Measurements from ENCODE around the gene BMPR1A. TPM values are rescaled to one million over a fixed set of nuclear protein-coding genes. Genes with fewer than 3 reads are reported as not detected.

Gene BMPR1A
- total and polyA plus RNA-seq, 2 experiments from 2014 or later, result 14.2 to 82.5 TPM

DNA sequence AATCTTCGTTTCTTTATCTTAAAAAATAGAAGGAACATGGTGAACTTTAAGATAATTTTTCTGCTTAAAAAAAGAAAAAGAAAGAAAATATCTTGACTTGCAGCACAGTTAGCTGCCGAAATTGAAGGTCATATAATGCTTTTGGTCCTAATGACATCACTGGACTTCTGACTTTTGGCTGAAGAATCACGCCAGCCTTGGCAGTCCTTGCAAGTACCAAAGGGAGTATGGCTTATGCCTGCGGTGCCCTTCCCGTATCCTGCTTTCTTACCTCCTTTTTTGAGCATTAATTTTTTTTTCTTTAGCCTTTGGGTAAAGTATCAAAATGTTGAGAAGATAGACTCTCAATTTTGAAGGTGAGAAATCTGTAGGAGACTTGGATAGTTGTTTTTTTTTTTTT is 7.0 kb downstream of the BMPR1A start (continued):
- TF ChIP-seq, protein P1, sequence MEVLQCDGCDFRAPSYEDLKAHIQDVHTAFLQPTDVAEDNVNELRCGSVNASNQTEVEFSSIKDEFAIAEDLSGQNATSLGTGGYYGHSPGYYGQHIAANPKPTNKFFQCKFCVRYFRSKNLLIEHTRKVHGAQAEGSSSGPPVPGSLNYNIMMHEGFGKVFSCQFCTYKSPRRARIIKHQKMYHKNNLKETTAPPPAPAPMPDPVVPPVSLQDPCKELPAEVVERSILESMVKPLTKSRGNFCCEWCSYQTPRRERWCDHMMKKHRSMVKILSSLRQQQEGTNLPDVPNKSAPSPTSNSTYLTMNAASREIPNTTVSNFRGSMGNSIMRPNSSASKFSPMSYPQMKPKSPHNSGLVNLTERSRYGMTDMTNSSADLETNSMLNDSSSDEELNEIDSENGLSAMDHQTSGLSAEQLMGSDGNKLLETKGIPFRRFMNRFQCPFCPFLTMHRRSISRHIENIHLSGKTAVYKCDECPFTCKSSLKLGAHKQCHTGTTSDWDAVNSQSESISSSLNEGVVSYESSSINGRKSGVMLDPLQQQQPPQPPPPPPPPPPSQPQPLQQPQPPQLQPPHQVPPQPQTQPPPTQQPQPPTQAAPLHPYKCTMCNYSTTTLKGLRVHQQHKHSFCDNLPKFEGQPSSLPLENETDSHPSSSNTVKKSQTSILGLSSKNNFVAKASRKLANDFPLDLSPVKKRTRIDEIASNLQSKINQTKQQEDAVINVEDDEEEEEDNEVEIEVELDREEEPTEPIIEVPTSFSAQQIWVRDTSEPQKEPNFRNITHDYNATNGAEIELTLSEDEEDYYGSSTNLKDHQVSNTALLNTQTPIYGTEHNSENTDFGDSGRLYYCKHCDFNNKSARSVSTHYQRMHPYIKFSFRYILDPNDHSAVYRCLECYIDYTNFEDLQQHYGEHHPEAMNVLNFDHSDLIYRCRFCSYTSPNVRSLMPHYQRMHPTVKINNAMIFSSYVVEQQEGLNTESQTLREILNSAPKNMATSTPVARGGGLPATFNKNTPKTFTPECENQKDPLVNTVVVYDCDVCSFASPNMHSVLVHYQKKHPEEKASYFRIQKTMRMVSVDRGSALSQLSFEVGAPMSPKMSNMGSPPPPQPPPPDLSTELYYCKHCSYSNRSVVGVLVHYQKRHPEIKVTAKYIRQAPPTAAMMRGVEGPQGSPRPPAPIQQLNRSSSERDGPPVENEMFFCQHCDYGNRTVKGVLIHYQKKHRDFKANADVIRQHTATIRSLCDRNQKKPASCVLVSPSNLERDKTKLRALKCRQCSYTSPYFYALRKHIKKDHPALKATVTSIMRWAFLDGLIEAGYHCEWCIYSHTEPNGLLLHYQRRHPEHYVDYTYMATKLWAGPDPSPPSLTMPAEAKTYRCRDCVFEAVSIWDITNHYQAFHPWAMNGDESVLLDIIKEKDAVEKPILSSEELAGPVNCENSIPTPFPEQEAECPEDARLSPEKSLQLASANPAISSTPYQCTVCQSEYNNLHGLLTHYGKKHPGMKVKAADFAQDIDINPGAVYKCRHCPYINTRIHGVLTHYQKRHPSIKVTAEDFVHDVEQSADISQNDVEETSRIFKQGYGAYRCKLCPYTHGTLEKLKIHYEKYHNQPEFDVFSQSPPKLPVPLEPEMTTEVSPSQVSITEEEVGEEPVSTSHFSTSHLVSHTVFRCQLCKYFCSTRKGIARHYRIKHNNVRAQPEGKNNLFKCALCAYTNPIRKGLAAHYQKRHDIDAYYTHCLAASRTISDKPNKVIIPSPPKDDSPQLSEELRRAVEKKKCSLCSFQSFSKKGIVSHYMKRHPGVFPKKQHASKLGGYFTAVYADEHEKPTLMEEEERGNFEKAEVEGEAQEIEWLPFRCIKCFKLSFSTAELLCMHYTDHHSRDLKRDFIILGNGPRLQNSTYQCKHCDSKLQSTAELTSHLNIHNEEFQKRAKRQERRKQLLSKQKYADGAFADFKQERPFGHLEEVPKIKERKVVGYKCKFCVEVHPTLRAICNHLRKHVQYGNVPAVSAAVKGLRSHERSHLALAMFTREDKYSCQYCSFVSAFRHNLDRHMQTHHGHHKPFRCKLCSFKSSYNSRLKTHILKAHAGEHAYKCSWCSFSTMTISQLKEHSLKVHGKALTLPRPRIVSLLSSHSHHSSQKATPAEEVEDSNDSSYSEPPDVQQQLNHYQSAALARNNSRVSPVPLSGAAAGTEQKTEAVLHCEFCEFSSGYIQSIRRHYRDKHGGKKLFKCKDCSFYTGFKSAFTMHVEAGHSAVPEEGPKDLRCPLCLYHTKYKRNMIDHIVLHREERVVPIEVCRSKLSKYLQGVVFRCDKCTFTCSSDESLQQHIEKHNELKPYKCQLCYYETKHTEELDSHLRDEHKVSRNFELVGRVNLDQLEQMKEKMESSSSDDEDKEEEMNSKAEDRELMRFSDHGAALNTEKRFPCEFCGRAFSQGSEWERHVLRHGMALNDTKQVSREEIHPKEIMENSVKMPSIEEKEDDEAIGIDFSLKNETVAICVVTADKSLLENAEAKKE (CRISPR knock-in tag; IDR thresholded peaks at IDR 0.05), result no peak
- no peak for TF ChIP-seq NANOG (IDR thresholded peaks at IDR 0.05; ENCODE audit: borderline replicate concordance)
- no peak for TF ChIP-seq ZNF114 (CRISPR knock-in tag; IDR thresholded peaks at IDR 0.05)
- no peak for TF ChIP-seq EZH2phosphoT487 (IDR thresholded peaks at IDR 0.05; ENCODE audit: unreplicated experiment)

DNA sequence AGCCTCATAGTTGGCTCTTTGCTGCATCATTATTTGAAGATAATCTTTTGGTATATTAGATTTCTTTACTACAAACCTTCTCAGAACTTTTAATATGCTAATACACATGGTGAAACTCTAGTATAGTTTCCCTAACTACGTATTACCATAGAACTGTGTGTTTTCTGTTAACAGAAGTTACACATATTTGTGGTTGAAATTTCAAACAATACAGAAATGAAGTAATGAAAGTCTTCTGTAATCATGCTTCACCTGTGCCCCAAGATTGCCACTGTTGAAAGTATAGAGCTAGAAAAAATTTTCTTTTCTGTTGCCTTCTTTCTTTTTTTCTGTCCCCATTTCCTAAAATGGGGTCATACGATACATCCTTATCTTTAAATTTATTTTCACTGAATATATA is 9.1 kb downstream of the BMPR1A start:
- no peaks in the 10 kb centered on the region for H3K27me3 ChIP-seq (ENCODE audit: insufficient read depth)
- H3K79me2 ChIP-seq (replicated peaks; ENCODE audit: insufficient read depth), result peaks cover 100% of the 10 kb centered on the region
- H3K9me3 Mint-ChIP-seq, result no peaks in the 10 kb centered on the region
- H3K4me1 ChIP-seq (ENCODE audit: insufficient read depth), result peaks cover 77% of the 10 kb centered on the region
- peak overlapping the region; percentile 18; the same call in 1 of the 2 replicates for H3K27ac ChIP-seq (ENCODE audit: low read depth)
- no peak overlapping the region for H3K4me2 ChIP-seq
- no peaks in the 10 kb centered on the region for H3K36me3 Mint-ChIP-seq (ENCODE audit: low read depth)
- H3K27ac Mint-ChIP-seq, result no peak overlapping the region; the same call in 1 of the 2 replicates
- no peak overlapping the region for H3K4me3 Mint-ChIP-seq
- no peaks in the 10 kb centered on the region for H3K36me3 ChIP-seq (ENCODE audit: insufficient read depth)
- ATAC-seq (no peak), DNase-seq (ENCODE audit: low spot score) (no peak)
- no peak overlapping the region for H3K4me3 ChIP-seq
- H2AFZ ChIP-seq, result no peak overlapping the region
- H3K4me1 Mint-ChIP-seq, result peaks cover 66% of the 10 kb centered on the region
- no peaks in the 10 kb centered on the region for H3K9me2 ChIP-seq (ENCODE audit: insufficient read depth)
- H4K20me1 ChIP-seq (replicated peaks; ENCODE audit: insufficient read depth), result peaks cover 72% of the 10 kb centered on the region
- no peaks in the 10 kb centered on the region for H3K27me3 Mint-ChIP-seq (ENCODE audit: insufficient read depth, low read depth, poor library complexity)
- no peaks in the 10 kb centered on the region for H3F3A ChIP-seq (replicated peaks; ENCODE audit: low read depth)
- no peak for TF ChIP-seq JUNB (IDR thresholded peaks at IDR 0.05; ENCODE audit: unreplicated experiment)
- no peak for TF ChIP-seq STAT1 (IDR thresholded peaks at IDR 0.05; ENCODE audit: unreplicated experiment)
- no peak for TF ChIP-seq POLR2AphosphoS5 (IDR thresholded peaks at IDR 0.05; ENCODE audit: low read depth)
- no peak for TF ChIP-seq EZH2phosphoT487 (IDR thresholded peaks at IDR 0.05; ENCODE audit: unreplicated experiment)
- no peak for TF ChIP-seq EZH2 (IDR thresholded peaks at IDR 0.05; ENCODE audit: low read depth, unreplicated experiment)
- TF ChIP-seq ZNF331 (CRISPR knock-in tag; IDR thresholded peaks at IDR 0.05; ENCODE audit: low read depth), result no peak
- TF ChIP-seq, protein P2, sequence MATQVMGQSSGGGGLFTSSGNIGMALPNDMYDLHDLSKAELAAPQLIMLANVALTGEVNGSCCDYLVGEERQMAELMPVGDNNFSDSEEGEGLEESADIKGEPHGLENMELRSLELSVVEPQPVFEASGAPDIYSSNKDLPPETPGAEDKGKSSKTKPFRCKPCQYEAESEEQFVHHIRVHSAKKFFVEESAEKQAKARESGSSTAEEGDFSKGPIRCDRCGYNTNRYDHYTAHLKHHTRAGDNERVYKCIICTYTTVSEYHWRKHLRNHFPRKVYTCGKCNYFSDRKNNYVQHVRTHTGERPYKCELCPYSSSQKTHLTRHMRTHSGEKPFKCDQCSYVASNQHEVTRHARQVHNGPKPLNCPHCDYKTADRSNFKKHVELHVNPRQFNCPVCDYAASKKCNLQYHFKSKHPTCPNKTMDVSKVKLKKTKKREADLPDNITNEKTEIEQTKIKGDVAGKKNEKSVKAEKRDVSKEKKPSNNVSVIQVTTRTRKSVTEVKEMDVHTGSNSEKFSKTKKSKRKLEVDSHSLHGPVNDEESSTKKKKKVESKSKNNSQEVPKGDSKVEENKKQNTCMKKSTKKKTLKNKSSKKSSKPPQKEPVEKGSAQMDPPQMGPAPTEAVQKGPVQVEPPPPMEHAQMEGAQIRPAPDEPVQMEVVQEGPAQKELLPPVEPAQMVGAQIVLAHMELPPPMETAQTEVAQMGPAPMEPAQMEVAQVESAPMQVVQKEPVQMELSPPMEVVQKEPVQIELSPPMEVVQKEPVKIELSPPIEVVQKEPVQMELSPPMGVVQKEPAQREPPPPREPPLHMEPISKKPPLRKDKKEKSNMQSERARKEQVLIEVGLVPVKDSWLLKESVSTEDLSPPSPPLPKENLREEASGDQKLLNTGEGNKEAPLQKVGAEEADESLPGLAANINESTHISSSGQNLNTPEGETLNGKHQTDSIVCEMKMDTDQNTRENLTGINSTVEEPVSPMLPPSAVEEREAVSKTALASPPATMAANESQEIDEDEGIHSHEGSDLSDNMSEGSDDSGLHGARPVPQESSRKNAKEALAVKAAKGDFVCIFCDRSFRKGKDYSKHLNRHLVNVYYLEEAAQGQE (IDR thresholded peaks at IDR 0.05; ENCODE audit: unreplicated experiment), result no peak
